Tibial nerve (tissue), 4 donors: ENCODE results near the gene ICE2. TPM values are rescaled to one million over a fixed set of nuclear protein-coding genes. Genes with fewer than 3 reads are reported as not detected.

ENCODE experiments used
- DNase-seq, 2 donors: peaks; one replicate each; pipeline ENCODE4 v3.0.0-alpha.2; 2019; ENCODE audit warnings: low spot score in 2 of 2
- H3K27ac ChIP-seq, 4 donors: fragments of 200-600 bp; sonication (generic) in 3 of 4; one replicate each; pipeline ENCODE4 v1.5.1; 2017 to 2019; ENCODE audit warnings: mild to moderate bottlenecking in 1 of 4
- H3K27me3 ChIP-seq, 2 donors: fragments of 200-600 bp; sonication (generic) in 1 of 2; one replicate each; pipeline versions ENCODE4 v1.5.1 to v1.6.0; 2017 to 2019
- H3K36me3 ChIP-seq, 3 donors: fragments of 200-600 bp; sonication (generic); one replicate each; pipeline ENCODE4 v1.5.1; 2018 to 2019
- H3K4me1 ChIP-seq, 4 donors: fragments of 200-600 bp; sonication (generic) in 3 of 4; one replicate each; pipeline ENCODE4 v1.5.1; 2017 to 2019
- H3K4me3 ChIP-seq, 4 donors: fragments of 200-600 bp; sonication (generic) in 3 of 4; one replicate each; pipeline ENCODE4 v1.5.1; 2017 to 2019; ENCODE audit warnings: mild to moderate bottlenecking in 1 of 4, moderate library complexity in 1 of 4
- H3K9me3 ChIP-seq, 4 donors: fragments of 200-600 bp; sonication (generic) in 3 of 4; one replicate each; pipeline ENCODE4 v1.5.1; 2017 to 2019
- EP300 ChIP-seq, 2 donors: sonication (generic); formaldehyde crosslinking; IDR thresholded peaks; one replicate each; pipeline ENCODE4 v1.6.1; 2017; ENCODE audit warnings: antibody characterized with exemption in 2 of 2, mild to moderate bottlenecking in 1 of 2
- POLR2A ChIP-seq, 2 donors: fragments of 450-650 bp; IDR thresholded peaks; one replicate each; pipeline ENCODE4 v1.6.1; 2017; ENCODE audit warnings: antibody characterized with exemption in 2 of 2, mild to moderate bottlenecking in 2 of 2, moderate library complexity in 2 of 2
- WGBS, 2 donors: methylation state at CpG; one replicate each; pipeline ENCODE4 v1.1.5; 2018; 5-methylcytosine and 5-hydroxymethylcytosine counted together
- total RNA-seq, 4 donors: library from RNA; depleted of rRNA; stranded (reverse); fragments of >200 nt; gene quantifications; one replicate each; pipeline ENCODE4 v1.1.0, GENCODE V29; 2016
- TF ChIP-seq, protein P1 (sequence below), 5 experiments: fragments of 200-600 bp in 3 of 5; fragments of 450-650 bp in 2 of 5; sonication (generic) in 3 of 5; IDR thresholded peaks; one replicate each; pipeline ENCODE4 v1.5.1; 2016 to 2019; ENCODE audit warnings: antibody characterized with exemption in 5 of 5, mild to moderate bottlenecking in 3 of 5, moderate library complexity in 2 of 5

ICE2 gene
- total RNA-seq, 4 donors from 2014 or later = 23.9 to 44.1 (median 26.0) TPM

DNA sequence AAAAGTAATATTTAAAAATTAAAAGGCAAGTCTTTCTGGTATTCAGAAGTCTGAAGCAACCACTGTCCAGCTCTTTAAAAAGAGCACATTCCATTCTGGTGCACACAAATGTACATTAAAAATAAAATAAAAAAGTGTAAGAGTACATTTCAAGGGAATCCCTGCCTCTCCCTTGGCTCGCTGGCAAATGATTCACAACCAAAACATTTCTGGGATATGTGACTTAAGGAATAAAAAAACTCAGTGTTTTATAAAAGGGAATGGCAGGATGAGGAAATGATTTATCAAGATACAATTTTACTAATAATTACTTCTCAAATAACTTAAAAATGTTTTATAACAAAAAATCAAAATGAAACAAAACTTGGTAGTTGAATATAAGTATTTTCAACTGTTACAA lies 57.4 kb downstream of the ICE2 start:
- WGBS, 2 donors = 40 to 43% methylated on average over 1 of the region's 1 CpG
- TF ChIP-seq POLR2A (IDR thresholded peaks at IDR 0.05) = no peak
- TF ChIP-seq, protein P1, sequence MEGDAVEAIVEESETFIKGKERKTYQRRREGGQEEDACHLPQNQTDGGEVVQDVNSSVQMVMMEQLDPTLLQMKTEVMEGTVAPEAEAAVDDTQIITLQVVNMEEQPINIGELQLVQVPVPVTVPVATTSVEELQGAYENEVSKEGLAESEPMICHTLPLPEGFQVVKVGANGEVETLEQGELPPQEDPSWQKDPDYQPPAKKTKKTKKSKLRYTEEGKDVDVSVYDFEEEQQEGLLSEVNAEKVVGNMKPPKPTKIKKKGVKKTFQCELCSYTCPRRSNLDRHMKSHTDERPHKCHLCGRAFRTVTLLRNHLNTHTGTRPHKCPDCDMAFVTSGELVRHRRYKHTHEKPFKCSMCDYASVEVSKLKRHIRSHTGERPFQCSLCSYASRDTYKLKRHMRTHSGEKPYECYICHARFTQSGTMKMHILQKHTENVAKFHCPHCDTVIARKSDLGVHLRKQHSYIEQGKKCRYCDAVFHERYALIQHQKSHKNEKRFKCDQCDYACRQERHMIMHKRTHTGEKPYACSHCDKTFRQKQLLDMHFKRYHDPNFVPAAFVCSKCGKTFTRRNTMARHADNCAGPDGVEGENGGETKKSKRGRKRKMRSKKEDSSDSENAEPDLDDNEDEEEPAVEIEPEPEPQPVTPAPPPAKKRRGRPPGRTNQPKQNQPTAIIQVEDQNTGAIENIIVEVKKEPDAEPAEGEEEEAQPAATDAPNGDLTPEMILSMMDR (IDR thresholded peaks at IDR 0.05) = no peak
- no peak for TF ChIP-seq EP300 (IDR thresholded peaks at IDR 0.05)
- Histone ChIP-seq H3K4me3 (no peak overlapping the region), H3K27me3 (no peaks in the 10 kb centered on the region), H3K27ac (peak overlapping the region in 1 of 4 donors; percentile 80), H3K36me3 (peaks cover 0 to 1% (median 0%) of the 10 kb centered on the region in 3 donors), H3K9me3 (no peaks in the 10 kb centered on the region), H3K4me1 (peaks cover 0 to 47% (median 8%) of the 10 kb centered on the region in 4 donors)
- DNase-seq = no peak

DNA sequence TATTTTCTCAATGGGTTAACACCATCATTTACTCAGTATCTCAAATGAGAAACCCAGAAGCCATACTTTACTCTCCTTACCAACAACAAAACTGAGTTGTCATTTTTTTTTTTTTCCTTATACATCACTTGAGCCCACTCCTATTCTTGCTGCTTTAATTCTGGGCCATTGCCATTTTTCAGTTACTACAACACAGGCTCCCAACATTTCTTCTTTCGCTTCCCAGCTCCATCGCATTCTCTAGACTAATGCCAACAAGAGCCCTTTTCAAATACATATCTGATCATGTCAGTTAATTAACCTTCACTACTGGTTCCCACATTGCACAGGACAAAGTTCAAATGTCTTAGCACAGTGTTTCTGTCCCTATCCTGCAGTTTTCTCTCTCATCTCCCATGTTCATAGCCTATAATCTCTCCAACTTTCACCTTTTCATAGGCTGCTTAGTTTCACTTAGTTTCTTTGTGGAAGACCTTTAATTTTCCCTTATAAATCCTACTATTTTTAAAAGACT lies 58.7 kb downstream of the ICE2 start:
- no peak overlapping the region for H3K4me3 ChIP-seq
- H3K4me1 ChIP-seq = peaks cover 0 to 39% (median 8%) of the 10 kb centered on the region in 4 donors
- H3K27me3 ChIP-seq = no peaks in the 10 kb centered on the region
- no peak for TF ChIP-seq EP300 (IDR thresholded peaks at IDR 0.05)
- no peak for TF ChIP-seq POLR2A (IDR thresholded peaks at IDR 0.05)
- TF ChIP-seq, protein P1 (IDR thresholded peaks at IDR 0.05) = no peak
- H3K9me3 ChIP-seq = no peaks in the 10 kb centered on the region
- no peak overlapping the region for H3K27ac ChIP-seq
- 62 to 63% methylated on average over 2 of the region's 2 CpGs for WGBS, 2 donors
- no peak for DNase-seq
- peaks cover 0 to 7% (median 0%) of the 10 kb centered on the region in 3 donors for H3K36me3 ChIP-seq

DNA sequence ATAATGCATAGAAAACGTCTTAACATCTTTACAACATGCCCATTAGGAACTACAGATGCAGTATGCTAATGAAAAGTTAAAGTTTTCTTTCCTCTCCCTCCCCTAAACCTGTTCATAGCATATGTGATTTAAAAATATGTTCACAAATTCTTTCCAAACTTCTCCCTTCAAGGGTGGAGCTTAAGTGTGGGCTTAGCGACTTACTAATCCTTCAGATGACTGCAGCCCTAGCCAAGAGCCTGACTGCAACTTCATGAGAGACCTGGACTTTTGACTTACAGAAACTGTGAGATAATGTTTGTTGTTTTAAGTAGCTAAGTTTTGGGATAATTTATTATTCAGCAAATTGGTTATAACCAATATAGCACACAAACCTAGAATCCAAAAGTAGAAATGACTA lies 59.2 kb downstream of the ICE2 start:
- H3K36me3 ChIP-seq = peaks cover 0 to 7% (median 0%) of the 10 kb centered on the region in 3 donors
- WGBS, 2 donors = 66 to 71% methylated on average over 2 of the region's 2 CpGs
- no peak overlapping the region for H3K27ac ChIP-seq
- TF ChIP-seq POLR2A (IDR thresholded peaks at IDR 0.05) (no peak), EP300 (IDR thresholded peaks at IDR 0.05) (no peak)
- TF ChIP-seq, protein P1 (IDR thresholded peaks at IDR 0.05) = no peak
- peaks cover 0 to 37% (median 8%) of the 10 kb centered on the region in 4 donors for H3K4me1 ChIP-seq
- no peaks in the 10 kb centered on the region for H3K9me3 ChIP-seq
- H3K4me3 ChIP-seq = no peak overlapping the region
- H3K27me3 ChIP-seq = no peaks in the 10 kb centered on the region
- no peak for DNase-seq

DNA sequence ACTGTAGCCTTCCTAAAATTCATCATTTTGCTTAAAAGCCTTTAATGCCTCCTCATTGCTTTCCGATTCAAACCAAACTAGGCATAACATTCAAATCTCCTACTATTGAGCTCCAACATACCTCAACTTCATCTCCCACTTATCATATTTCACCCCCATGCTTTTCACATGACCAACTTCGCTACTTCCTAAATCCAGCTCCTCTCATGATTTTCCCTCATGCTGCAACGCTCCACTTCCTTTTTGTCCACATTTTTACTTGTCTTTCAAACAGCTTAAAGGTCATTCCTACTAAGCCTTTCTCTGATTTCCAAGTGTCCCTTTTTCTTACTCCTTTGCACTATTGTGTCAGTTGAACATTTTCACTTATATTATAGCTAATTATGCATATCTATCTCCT lies 60.8 kb downstream of the ICE2 start:
- no peak overlapping the region for H3K27ac ChIP-seq
- no peaks in the 10 kb centered on the region for H3K27me3 ChIP-seq
- DNase-seq = no peak
- TF ChIP-seq POLR2A (IDR thresholded peaks at IDR 0.05) (no peak), EP300 (IDR thresholded peaks at IDR 0.05) (peak in 1 of 2 donors; percentile 32)
- peaks cover 0 to 36% (median 4%) of the 10 kb centered on the region in 4 donors for H3K4me1 ChIP-seq
- 77 to 83% methylated on average over 3 of the region's 3 CpGs for WGBS, 2 donors
- peaks cover 0 to 7% (median 0%) of the 10 kb centered on the region in 3 donors for H3K36me3 ChIP-seq
- H3K9me3 ChIP-seq = no peaks in the 10 kb centered on the region
- H3K4me3 ChIP-seq = no peak overlapping the region

DNA sequence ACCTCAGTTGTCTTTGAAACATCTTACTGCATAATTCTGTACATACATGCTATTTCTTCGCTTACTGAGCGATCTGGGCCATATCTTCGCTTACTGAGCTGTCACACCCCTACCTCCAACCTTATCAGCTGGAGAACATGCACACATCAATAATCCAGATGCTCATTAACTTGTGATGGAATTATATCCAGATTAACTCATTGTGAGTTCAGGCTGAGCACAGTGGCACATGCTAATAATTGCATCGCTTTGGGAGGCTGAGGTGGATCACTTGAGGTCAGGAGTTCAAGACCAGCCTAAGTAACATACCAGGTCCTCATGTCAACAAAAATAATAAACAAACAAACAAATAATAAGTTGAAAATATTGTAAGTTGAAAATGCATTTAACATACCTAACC lies 61.8 kb downstream of the ICE2 start:
- no peak for TF ChIP-seq EP300 (IDR thresholded peaks at IDR 0.05)
- TF ChIP-seq, protein P1 (IDR thresholded peaks at IDR 0.05) = no peak
- no peak for TF ChIP-seq POLR2A (IDR thresholded peaks at IDR 0.05)
- Histone ChIP-seq H3K36me3 (peaks cover 0 to 7% (median 0%) of the 10 kb centered on the region in 3 donors), H3K27ac (no peak overlapping the region), H3K4me3 (no peak overlapping the region), H3K27me3 (no peaks in the 10 kb centered on the region), H3K4me1 (peaks cover 0 to 31% (median 4%) of the 10 kb centered on the region in 4 donors), H3K9me3 (no peaks in the 10 kb centered on the region)
- 98% methylated on average over 4 of the region's 4 CpGs for WGBS, 2 donors
- DNase-seq = no peak
